Panc1 (cell line): ENCODE results near the gene FHAD1.

ENCODE experiments used
- CTCF ChIP-seq: fragments of 450-650 bp; IDR thresholded peaks from 2 replicates; pipeline ENCODE4 v1.5.1; 2017; ENCODE audit warnings: mild to moderate bottlenecking
- POLR2AphosphoS5 ChIP-seq: IDR thresholded peaks from 2 replicates; pipeline ENCODE4 v1.6.1; 2012; ENCODE audit warnings: mild to moderate bottlenecking, low read depth, low read length, moderate library complexity
- REST ChIP-seq, 2 experiments: IDR thresholded peaks; 2 replicates each; pipeline ENCODE4 v1.6.1; 2011 to 2012; ENCODE audit warnings: low read depth in 2 of 2, control low read depth in 1 of 2, low read length in 1 of 2, mild to moderate bottlenecking in 1 of 2, moderate library complexity in 1 of 2; ENCODE audit not compliant: insufficient read depth in 1 of 2

- TF ChIP-seq POLR2AphosphoS5 (no peak), CTCF (no peak), REST (IDR thresholded peaks at IDR 0.05; ENCODE audit: insufficient read depth in 1 of 2, low read depth in 2 of 2, low read length in 1 of 2) (no peak)
Measured at GRCh38 chr1:15446212-15446611, 199.2 kb downstream of the FHAD1 start.
